Measurements from ENCODE around the gene TNNI3K.

TNNI3K gene

DNA sequence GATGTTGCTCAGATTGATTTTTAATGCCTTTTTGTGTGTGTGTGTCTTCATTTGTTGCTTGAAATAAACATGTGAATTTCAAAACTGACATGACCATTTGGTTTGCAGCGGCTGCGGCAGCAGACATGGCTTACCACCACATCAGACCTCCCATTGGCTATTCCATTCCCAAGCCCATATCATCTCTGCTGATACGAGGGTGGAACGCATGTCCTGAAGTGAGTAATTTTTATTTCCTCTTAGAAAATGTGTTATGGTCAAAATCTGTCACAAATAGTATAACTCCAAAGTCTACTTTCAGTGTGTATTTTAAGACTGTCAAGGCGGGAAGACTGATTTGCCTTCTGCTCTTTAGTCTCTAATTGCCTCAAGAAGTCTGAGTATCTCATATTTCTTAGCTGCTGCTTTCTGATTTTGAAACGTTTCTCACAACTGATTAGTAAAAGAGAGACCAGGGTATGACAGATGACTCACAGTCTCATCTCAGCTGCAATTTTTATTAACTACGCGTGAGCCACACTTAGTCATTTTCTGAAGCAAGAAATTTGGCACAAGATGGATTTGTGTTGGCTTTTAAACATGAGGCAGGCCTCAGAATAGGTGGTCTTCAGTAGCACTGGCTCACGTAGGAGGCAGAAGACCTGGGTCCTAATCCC is 228.3 kb downstream of the TNNI3K start:
- no peak for DNase-seq (ENCODE audit: low read depth, low spot score)
- TF ChIP-seq, protein P1, sequence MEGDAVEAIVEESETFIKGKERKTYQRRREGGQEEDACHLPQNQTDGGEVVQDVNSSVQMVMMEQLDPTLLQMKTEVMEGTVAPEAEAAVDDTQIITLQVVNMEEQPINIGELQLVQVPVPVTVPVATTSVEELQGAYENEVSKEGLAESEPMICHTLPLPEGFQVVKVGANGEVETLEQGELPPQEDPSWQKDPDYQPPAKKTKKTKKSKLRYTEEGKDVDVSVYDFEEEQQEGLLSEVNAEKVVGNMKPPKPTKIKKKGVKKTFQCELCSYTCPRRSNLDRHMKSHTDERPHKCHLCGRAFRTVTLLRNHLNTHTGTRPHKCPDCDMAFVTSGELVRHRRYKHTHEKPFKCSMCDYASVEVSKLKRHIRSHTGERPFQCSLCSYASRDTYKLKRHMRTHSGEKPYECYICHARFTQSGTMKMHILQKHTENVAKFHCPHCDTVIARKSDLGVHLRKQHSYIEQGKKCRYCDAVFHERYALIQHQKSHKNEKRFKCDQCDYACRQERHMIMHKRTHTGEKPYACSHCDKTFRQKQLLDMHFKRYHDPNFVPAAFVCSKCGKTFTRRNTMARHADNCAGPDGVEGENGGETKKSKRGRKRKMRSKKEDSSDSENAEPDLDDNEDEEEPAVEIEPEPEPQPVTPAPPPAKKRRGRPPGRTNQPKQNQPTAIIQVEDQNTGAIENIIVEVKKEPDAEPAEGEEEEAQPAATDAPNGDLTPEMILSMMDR (IDR thresholded peaks at IDR 0.05; ENCODE audit: insufficient read depth, low read length, missing control alignments) = no peak
- ChIA-PET CTCF (no interaction called here), POLR2A (no interaction called here)
- no peak overlapping the region for H3K4me3 ChIP-seq (ENCODE audit: low read depth, low read length)

DNA sequence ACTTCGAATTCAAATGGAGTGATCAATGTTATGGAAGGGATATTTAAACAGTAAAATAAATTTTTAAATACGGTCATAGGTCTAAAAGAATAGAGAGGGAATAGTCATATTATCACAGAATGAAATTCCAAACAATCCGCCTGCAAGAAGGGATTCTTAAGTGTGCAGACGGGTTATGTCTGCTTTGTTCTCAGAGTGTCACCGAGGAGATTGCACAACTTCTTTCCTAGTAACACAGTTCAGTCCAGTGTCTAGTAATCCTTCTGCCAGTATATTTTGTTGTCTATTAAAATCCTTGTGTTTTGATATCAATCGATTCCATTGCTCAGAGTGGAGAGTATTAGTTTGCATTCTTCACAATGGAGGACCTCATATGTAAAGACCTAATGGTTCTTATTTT is 228.8 kb downstream of the TNNI3K start:
- CTCF ChIA-PET = interaction anchor here (1.3 kb wide), 1 partner anchor 9 kb away, joined by 3 read pairs; no protein-coding TSS in a partner anchor
- POLR2A ChIA-PET = no interaction called here
- no peak for DNase-seq (ENCODE audit: low read depth, low spot score)
- no peak overlapping the region for H3K4me3 ChIP-seq (ENCODE audit: low read depth, low read length)
- TF ChIP-seq, protein P1 (IDR thresholded peaks at IDR 0.05; ENCODE audit: insufficient read depth, low read length, missing control alignments) = no peak

DNA sequence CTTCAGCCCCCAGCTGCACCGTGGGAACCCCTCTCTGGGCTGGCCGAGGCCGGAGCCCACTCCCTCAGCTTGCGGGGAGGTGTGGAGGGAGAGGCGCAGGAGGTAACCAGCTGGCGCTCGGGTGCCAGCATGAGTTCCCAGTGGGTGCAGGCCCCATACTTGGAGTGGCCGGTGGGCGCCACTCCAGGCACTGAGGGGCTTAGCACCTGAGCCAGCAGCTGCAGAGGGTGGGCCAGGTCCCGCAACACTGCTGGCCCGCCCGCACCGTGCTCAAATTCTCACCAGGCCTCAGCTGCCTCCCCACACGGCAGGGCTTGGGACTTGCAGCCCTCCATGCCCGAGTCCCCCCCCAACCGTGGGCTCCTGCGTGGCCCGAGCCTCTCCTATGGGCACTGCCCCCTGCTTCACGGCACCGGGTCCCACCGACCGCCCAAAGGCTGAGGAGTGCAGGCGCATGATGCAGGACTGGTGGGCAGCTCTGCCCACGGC is 230.1 kb downstream of the TNNI3K start:
- DNase-seq (ENCODE audit: low read depth, low spot score) = no peak
- no peak overlapping the region for H3K4me3 ChIP-seq (ENCODE audit: low read depth, low read length)
- ChIA-PET POLR2A (no interaction called here), CTCF (interaction anchor here (1.3 kb wide), 1 partner anchor 8 kb away, joined by 3 read pairs; no protein-coding TSS in a partner anchor)
- TF ChIP-seq, protein P1 (IDR thresholded peaks at IDR 0.05; ENCODE audit: insufficient read depth, low read length, missing control alignments) = no peak

DNA sequence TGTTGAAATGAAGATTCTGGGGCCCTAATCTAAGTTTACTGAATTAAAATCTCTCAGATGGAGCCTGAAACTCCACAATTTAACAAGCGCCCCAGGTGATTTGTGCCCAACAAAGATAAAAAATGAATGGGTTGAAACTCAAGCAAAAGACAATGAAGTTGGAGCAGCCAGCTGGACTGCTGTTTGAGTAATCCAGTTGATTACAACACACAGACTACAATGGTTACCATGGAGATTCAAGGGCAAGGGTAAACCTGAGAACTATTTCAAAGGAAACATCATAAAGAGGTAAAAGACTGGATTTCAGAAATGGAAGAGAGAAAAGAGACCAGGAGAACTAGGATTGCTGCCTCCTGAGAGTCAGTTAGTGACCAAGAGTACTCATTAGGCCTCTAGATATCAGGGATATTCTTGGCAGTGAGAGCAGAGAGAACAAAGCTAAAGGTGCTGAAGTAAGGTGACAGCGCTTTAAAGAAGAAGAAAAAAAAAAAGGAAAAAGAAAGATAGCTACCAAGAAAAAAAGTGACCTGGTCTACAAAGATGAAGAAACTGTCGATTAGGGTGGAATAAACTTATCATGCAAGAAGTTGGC is 232.7 kb downstream of the TNNI3K start:
- CTCF ChIA-PET = interaction anchor here (1.0 to 1.7 kb wide), 5 partner anchors 12 to 246 kb away, joined by 3 to 6 read pairs (median 3); no protein-coding TSS in a partner anchor

DNA sequence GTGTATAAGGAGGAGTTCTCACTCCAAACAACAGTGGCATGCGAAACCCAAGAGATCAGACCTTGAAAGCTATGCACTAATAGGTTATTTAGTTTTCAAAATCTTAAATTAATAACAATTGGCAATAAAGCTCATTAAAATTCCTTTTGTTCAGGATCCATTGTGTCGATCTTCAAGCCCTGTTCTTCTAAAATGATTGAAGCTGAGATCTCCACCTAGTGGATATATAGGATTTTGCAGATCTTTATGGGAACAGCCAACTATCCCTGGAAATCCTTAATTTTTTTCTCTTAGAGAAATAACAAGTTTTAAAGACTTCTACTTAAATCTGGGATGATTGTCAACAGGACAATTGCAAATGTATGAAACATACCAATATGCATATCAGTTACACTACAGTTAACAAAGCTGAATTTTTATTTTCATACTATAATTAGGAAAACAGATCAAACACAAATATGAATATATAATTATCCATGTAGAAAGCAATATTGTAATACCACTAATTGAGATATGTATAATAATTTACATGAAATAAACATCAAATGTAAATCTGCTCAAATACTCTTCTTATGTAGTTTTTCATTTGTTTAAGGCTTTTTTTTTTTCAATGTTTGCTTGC is 233.9 kb downstream of the TNNI3K start:
- ChIA-PET CTCF (interaction anchor here (0.9 to 1.9 kb wide), 11 partner anchors 9 to 247 kb away, joined by 3 to 7 read pairs (median 3); no protein-coding TSS in a partner anchor), POLR2A (no interaction called here)
- TF ChIP-seq, protein P1 (IDR thresholded peaks at IDR 0.05; ENCODE audit: insufficient read depth, low read length, missing control alignments) = peak; percentile 49
- no peak overlapping the region for H3K4me3 ChIP-seq (ENCODE audit: low read depth, low read length)
- no peak for DNase-seq (ENCODE audit: low read depth, low spot score)

More for the DNA sequence above, 232.7 kb downstream of the TNNI3K start:
- TF ChIP-seq, protein P1 (IDR thresholded peaks at IDR 0.05; ENCODE audit: insufficient read depth, low read length, missing control alignments) = no peak
- DNase-seq (ENCODE audit: low read depth, low spot score) = no peak
- no peak overlapping the region for H3K4me3 ChIP-seq (ENCODE audit: low read depth, low read length)
- POLR2A ChIA-PET = no interaction called here

DNA sequence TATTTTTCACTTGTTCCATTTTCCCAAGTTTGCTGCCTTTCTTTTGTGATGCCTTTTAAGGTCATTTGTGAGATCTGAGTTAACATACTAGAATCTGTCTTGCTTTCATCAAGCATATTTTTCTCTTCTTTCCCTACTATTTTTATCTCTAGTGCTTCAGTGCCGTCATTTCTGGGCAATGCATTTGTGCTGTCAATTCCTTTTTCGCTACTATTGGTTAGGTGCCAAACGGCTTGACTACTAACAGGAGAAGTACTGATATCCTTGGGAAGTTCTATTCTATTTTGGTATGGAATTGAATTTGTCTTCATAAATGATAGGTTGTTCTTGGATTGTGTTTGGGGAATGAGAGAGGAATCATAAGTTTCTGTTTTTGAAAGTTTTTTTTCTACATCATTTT is 235.1 kb downstream of the TNNI3K start:
- CTCF ChIA-PET = interaction anchor here (0.9 to 1.9 kb wide), 4 partner anchors 8 to 221 kb away, joined by 3 to 7 read pairs (median 3); no protein-coding TSS in a partner anchor
- H3K4me3 ChIP-seq (ENCODE audit: low read depth, low read length) = no peak overlapping the region
- POLR2A ChIA-PET = no interaction called here
- TF ChIP-seq, protein P1 (IDR thresholded peaks at IDR 0.05; ENCODE audit: insufficient read depth, low read length, missing control alignments) = no peak
- no peak for DNase-seq (ENCODE audit: low read depth, low spot score)

Measured in AG04449 (cell line).